ENCODE measurements around the gene DENND11. TPM values are rescaled to one million over a fixed set of nuclear protein-coding genes. Genes with fewer than 3 reads are reported as not detected.

DENND11 gene
- total RNA-seq, 3 donors from 2014 or later = 25.6 to 38.1 (median 28.0) TPM

DNA sequence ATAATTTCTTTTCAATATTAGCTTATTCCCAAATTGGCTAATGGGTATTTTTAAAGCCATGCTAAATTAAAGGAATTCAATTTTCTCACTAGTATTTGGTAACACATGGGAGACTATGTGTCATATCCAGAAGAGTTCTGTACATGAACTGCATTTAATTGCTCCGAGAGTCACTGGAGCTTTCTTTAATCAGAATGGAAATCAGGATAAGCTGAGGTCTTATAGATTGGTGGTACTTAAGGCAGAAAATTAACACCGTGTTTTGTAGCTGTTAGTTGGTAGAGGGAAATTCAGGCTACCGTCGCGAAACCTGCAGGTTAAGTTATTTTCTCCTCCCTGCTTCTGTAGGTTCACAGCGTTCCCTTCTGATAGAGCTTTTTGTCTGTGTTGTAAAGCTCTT lies 6.4 kb upstream of the DENND11 start, which contains the start of gene WEE2:
TSS of gene WEE2 (plus strand) at position 3 of the 400 bp plus-strand sequence. CDS start 406 bp downstream, outside the sequence.
- no peaks in the 10 kb centered on the region for H3K9me3 ChIP-seq
- intact Hi-C loops (cut with DNase I, micrococcal nuclease) = no loop called here
- ATAC-seq (no peak), DNase-seq (no peak)
- no peaks in the 10 kb centered on the region for H3K36me3 ChIP-seq (ENCODE audit: low read depth)
- peaks cover 10% of the 10 kb centered on the region for H3K4me1 ChIP-seq (ENCODE audit: low read depth)
- no peak within 1 kb of the TSS for H3K4me3 ChIP-seq
- TF ChIP-seq, protein P1, sequence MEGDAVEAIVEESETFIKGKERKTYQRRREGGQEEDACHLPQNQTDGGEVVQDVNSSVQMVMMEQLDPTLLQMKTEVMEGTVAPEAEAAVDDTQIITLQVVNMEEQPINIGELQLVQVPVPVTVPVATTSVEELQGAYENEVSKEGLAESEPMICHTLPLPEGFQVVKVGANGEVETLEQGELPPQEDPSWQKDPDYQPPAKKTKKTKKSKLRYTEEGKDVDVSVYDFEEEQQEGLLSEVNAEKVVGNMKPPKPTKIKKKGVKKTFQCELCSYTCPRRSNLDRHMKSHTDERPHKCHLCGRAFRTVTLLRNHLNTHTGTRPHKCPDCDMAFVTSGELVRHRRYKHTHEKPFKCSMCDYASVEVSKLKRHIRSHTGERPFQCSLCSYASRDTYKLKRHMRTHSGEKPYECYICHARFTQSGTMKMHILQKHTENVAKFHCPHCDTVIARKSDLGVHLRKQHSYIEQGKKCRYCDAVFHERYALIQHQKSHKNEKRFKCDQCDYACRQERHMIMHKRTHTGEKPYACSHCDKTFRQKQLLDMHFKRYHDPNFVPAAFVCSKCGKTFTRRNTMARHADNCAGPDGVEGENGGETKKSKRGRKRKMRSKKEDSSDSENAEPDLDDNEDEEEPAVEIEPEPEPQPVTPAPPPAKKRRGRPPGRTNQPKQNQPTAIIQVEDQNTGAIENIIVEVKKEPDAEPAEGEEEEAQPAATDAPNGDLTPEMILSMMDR (IDR thresholded peaks at IDR 0.05) = no peak

DNA sequence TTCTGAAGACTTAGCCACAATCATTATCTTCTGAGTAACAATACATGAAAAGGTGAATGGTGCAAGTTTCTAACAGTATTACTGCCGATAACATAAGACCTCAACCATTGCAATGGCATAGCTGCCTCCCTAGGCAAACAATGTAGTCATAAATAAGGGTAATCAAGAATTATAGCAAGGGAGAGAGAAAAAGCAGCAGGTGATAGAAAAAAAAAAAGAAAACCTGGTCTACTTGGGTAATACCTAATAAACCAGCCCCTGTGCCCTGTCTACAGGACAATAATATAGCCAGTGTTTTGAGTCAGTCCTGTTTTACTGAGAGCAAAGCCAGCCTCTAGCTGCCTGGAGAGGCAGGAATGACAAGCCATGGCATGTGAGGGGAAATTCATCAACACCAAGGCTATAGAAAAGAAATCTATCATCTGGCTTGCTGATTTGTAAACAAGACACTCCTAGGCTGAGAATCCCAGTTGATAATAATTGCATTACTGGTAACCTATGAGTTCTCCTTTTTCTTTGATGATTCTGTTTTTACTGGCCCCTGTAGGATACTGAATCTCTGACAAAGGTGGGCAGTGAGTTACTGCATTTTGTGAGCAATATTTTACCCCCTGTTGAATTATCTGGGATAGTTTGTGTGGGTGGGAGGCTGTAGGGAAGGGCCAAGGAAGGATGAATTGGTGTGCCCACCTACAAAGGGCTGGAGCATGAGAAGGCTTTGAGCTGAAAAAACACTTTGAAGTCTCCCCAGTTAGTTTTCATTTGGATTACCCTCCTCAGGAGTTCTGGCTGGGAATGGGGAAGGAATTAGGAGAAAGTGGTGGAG lies 4.5 kb upstream of the DENND11 start:
- Histone ChIP-seq H3K36me3 (ENCODE audit: low read depth) (no peaks in the 10 kb centered on the region), H3K4me1 (ENCODE audit: low read depth) (peaks cover 17% of the 10 kb centered on the region), H3K9me3 (no peaks in the 10 kb centered on the region), H3K4me3 (no peak overlapping the region)
- TF ChIP-seq, protein P1 (IDR thresholded peaks at IDR 0.05) = no peak
- intact Hi-C loops (cut with DNase I, micrococcal nuclease) = no loop called here
- peak; percentile 35 for ATAC-seq
- no peak for DNase-seq

DNA sequence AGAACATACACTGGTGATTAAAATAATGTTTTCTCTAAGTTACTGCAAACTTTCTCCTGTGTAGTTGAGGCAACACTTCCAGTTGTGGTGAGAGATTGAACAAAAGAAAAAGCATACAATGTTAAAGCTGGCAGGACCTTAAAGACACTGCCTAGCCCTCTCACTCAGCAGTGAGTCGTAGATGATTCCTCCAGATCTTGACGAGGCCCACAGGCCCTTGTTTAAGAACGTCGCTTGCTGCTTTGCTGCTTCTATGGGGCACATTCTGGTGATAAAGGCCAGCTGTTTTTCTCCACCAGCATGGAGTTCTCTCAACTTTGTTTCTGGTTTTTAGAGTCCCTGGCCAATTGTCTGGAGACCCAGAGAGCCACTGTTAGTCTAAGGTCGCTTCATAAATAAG lies 2.8 kb upstream of the DENND11 start:
- Histone ChIP-seq H3K4me3 (no peak overlapping the region), H3K36me3 (ENCODE audit: low read depth) (no peaks in the 10 kb centered on the region), H3K9me3 (no peaks in the 10 kb centered on the region), H3K4me1 (ENCODE audit: low read depth) (peaks cover 21% of the 10 kb centered on the region)
- DNase-seq (no peak), ATAC-seq (no peak)
- TF ChIP-seq, protein P1 (IDR thresholded peaks at IDR 0.05) = no peak
- intact Hi-C loops (cut with DNase I, micrococcal nuclease) = loop anchor here in 1 of 2 donors (5.0 kb wide), 1 partner anchor 33 kb away; the partner anchor contains the start of gene SSBP1

DNA sequence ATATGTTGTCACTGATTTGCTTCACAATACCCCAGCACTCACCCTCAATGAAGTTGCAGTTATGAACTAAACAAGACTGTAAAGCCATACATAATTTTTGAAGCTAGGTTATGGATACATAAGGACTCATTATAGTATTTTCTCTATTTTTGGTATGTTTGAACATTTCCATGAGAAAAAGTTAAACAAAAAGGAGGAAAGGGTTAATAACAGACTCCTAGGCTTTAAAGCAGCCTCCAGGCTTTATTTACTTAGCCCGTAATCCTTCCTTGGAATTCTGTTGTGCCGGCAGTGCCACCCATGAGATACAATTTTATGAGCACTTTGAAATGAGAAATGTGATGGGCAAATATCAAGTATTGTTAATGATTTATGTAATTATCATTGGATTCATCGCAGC lies 2.1 kb upstream of the DENND11 start:
- no peaks in the 10 kb centered on the region for H3K36me3 ChIP-seq (ENCODE audit: low read depth)
- ATAC-seq = no peak
- H3K4me1 ChIP-seq (ENCODE audit: low read depth) = peaks cover 24% of the 10 kb centered on the region
- H3K4me3 ChIP-seq = no peak overlapping the region
- intact Hi-C loops (cut with DNase I, micrococcal nuclease) = loop anchor here in 1 of 2 donors (5.0 kb wide), 1 partner anchor 33 kb away; the partner anchor contains the start of gene SSBP1
- no peak for DNase-seq
- H3K9me3 ChIP-seq = no peaks in the 10 kb centered on the region
- TF ChIP-seq, protein P1 (IDR thresholded peaks at IDR 0.05) = no peak

DNA sequence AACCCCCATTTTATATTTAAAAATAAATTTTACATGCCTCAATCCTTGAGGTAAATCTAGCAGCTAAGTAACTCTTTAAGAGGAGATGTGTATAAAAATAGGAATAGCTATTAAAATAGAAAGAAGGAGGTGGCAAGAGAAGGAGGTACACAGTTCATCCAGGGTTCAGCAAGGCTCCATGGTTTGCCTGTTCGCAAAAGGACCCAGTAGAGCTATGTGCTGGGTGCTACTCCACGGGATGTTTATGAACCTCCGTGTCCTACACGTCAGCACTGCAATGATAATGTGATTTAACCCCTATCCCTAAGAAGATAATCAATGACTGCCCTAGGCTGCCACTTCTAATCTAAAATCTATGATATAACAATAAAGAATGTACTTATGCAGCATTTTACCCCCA lies 926 bp upstream of the DENND11 start:
- intact Hi-C loops (cut with DNase I, micrococcal nuclease) = loop anchor here in 1 of 2 donors (5.0 kb wide), 1 partner anchor 34 kb away; the partner anchor contains the start of gene SSBP1
- ATAC-seq (no peak), DNase-seq (no peak)
- Histone ChIP-seq H3K4me1 (ENCODE audit: low read depth) (peaks cover 28% of the 10 kb centered on the region), H3K4me3 (no peak overlapping the region), H3K36me3 (ENCODE audit: low read depth) (no peaks in the 10 kb centered on the region), H3K9me3 (no peaks in the 10 kb centered on the region)
- TF ChIP-seq, protein P1 (IDR thresholded peaks at IDR 0.05) = no peak
